ENCODE measurements around the gene DMRTB1.

DMRTB1 gene

GRCh38 chr1:53463961-53464899 lies 5.0 kb downstream of the DMRTB1 start:
- DNase-seq (ENCODE audit: low spot score), result no peak

GRCh38 chr1:53465023-53465957 lies 6.1 kb downstream of the DMRTB1 start:
- no peak for DNase-seq (ENCODE audit: low spot score)

GRCh38 chr1:53467391-53467790 lies 8.2 kb downstream of the DMRTB1 start:
- DNase-seq (ENCODE audit: low spot score), result no peak

- DNase-seq (ENCODE audit: low spot score), result no peak
Measured at GRCh38 chr1:53468374-53468773, 9.2 kb downstream of the DMRTB1 start.

- no peak for DNase-seq (ENCODE audit: low spot score)
Measured at GRCh38 chr1:53469373-53469772, 10.2 kb downstream of the DMRTB1 start.

GRCh38 chr1:53470155-53470554 lies 11.0 kb downstream of the DMRTB1 start:
- no peak for DNase-seq (ENCODE audit: low spot score)

GRCh38 chr1:53470584-53470983 lies 11.4 kb downstream of the DMRTB1 start:
- no peak for DNase-seq (ENCODE audit: low spot score)

- no peak for DNase-seq (ENCODE audit: low spot score)
Measured at GRCh38 chr1:53471000-53471399, 11.8 kb downstream of the DMRTB1 start.

- DNase-seq (ENCODE audit: low spot score), result no peak
Measured at GRCh38 chr1:53473463-53473862, 14.3 kb downstream of the DMRTB1 start.

GRCh38 chr1:53475664-53476063 lies 16.5 kb downstream of the DMRTB1 start:
- DNase-seq (ENCODE audit: low spot score), result no peak

- no peak for DNase-seq (ENCODE audit: low spot score)
Measured at GRCh38 chr1:53476579-53476978, 17.4 kb downstream of the DMRTB1 start.

- DNase-seq (ENCODE audit: low spot score), result no peak
Measured at GRCh38 chr1:53477651-53478501, 18.7 kb downstream of the DMRTB1 start.

- DNase-seq (ENCODE audit: low spot score), result no peak
Measured at GRCh38 chr1:53478502-53478818, 19.3 kb downstream of the DMRTB1 start.

- no peak for DNase-seq (ENCODE audit: low spot score)
Measured at GRCh38 chr1:53480678-53481077, 21.5 kb downstream of the DMRTB1 start.

- no peak for DNase-seq (ENCODE audit: low spot score)
Measured at GRCh38 chr1:53481456-53481855, 22.3 kb downstream of the DMRTB1 start.

GRCh38 chr1:53482441-53483153 lies 23.4 kb downstream of the DMRTB1 start:
- DNase-seq (ENCODE audit: low spot score), result no peak

- DNase-seq (ENCODE audit: low spot score), result no peak
Measured at GRCh38 chr1:53483170-53483569, 24.0 kb downstream of the DMRTB1 start.

GRCh38 chr1:53483656-53484055 lies 24.5 kb downstream of the DMRTB1 start:
- no peak for DNase-seq (ENCODE audit: low spot score)

GRCh38 chr1:53484705-53485477 lies 25.7 kb downstream of the DMRTB1 start:
- DNase-seq (ENCODE audit: low spot score), result no peak

Data from activated CD4-positive, alpha-beta T cell treated with anti-CD3 and anti-CD28 coated beads, Interleukin-2, Interleukin-4, amounts not matched to agents 100 ng/mL and 50 ng/mL, durations not matched to agents 16 hours and 8 hours (primary cell).